LoVo (cell line): ENCODE results near the gene ZFHX3.

Experiments
- DNase-seq: peaks from one replicate; pipeline ENCODE4 v3.0.0-alpha.2; 2016; ENCODE audit warnings: low spot score

Gene ZFHX3

DNA sequence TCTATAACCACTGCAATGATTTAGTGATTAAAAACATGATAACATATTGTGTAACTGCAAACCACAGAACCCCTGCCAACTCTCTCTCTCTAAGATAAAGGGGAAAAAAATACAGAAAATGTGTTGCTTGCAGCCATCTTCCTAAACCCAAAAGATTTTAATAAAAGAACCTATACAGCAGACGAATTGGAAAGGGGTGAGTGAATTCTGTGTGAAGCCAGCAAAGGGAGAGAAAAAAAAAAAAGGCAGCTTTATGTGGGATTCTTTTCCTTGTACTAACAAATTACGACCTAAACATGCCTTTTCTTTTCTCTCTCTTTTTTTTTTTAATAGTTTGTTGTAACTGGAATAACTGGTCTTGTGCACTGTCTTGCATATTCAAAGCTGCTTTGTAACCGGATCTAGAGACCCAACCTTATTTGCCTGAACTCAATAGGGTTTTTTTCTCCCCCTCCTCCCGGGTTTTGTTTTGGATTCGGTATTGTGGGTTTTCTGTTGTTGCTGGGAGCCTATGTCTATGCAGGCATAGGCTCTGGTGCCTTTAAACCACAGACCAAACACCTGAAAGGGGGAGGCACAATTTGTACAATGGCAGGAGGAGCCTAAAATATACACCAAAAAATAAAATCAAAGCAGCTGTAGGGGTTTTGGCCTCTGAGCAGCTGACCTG, 7.0 kb upstream of the ZFHX3 start:
- peak; percentile 35 for DNase-seq

DNA sequence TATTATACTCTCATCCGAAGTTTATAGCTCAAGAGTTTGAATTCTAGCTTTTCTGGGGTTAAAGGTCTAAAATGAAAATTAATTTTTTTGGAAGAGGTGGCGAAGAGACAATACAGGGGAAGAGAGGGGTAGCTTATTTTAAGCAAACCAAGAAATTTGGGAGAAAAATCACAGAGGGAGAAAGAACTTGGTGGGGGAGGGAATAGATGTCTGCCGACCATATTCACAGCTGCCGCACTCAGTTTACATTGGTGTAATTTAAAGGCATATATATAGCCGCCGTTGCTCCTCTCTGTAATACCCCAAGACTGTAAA, 6.5 kb upstream of the ZFHX3 start:
- no peak for DNase-seq

DNA sequence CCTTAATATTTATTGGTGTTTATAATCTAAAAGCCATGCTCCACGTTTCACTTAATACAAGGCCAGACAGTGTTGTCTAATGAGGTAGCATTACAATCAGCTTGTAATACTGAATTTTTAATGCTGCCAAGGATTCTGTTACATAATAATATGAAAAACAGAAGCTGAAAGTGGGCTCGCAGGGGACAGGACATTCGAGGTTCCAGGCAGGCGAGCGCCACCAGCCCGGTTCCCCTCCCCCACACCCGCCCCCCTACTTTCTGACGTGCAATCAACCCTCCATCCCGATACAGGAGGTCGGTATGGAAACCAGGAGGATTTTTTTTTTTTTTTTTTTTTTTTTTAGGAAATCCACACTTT, 6.2 kb upstream of the ZFHX3 start:
- DNase-seq: no peak

DNA sequence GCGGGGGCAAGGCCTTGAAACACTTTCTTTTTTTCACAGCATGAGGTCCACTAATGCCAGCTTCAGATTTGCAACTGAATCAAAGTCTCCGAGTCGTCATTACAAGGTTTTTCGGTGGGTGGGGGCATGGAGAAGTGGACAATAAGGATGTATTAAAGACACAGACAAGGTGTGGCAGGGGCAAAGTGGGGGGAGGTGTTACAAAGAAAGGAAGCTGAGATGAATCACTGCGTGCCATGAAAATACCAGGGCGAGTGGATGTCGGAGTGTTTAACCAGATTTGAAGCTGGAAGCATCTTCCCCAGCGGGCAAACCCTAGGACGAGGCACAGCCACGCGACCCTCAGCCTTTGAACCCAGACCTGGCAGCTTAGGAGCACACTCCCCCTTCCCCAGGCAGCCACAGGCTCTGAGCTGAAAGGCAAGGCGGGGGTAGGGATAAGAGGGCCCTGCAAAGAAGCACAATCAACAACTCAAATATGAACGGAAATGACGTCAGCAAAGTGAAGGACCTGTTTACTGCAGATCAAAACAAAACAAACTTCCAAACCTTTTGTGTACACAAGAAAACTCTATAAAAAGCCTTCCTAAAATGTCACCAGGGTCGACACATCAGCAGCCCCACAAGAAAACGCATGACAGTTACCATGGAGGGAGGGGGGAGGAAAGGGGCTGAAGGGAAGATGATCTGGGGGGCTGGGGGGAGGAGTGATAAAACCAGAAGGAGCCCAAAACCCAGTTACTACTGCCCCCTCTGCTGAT, 5.6 kb upstream of the ZFHX3 start:
- DNase-seq: peak; percentile 23

DNA sequence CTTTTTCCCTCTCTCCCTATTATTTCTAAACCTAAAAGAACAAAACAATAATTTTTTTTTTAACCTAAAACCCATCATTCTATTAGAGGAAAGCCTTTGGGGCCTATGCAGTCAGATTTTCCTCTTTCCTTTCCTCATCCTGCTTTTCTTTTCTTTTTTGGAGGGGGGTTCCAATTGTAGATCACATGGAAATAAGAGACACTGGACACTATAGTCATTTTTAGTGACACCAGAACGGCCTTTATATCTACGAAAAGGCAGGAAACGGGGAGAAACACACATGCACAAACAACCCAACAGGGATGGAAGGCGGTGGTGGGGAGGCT, 5.1 kb upstream of the ZFHX3 start:
- no peak for DNase-seq

DNA sequence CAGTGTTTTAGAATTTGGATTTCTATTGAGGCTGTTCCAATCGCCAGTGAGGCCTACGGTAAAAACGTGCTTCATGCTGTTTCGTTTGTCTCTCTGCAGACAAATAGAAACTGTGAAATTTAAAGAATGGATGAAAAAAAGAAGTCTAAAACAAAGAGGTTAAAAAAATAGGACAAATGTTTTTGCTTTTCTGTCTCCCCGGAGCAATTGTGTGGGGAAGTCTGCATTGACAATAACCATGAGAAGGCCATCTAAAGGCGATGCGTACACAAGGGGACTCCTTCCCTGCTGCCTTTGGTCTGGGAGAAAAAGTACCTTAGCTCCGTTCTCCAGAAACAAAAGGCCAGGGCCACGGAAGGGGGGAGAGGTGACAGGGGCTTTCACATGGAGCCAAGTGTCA, 4.6 kb upstream of the ZFHX3 start:
- no peak for DNase-seq

DNA sequence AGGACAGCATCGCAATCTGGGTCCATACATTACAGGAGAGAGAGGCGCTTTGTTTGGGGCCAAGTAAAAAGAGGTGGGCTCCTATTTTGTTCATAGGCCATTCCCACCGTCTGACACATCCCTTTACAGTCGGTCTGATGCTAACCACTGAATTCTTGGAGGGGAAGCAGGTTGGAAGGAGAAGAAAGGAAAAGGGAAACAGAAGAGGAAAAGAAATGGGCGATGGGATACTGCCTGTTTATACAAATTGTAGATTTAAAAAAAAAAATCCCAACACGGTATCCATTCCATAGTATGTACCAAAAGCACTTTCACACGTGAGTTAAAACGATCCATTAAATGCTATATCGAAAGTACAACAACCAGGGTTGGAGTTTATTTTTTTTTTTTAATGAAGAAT, 4.0 kb upstream of the ZFHX3 start:
- DNase-seq: no peak

DNA sequence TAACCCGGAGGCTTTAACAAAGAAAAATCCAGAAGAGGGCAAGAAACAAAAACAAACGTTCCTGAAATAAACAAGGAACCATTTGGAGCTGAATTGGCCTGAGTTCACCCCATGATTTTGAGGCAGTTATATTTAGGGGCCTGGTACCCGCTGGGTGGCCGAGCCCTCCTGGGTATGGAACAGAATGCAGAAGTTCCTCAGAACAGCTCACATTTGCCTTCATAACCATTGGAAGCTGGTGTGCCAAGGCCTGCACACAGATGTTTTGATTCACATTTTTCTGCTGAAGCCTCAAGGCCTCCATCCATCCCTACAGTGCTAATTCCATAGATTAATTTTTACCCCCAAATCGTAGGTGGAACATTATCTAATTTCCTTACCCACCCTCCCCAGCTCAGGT, 3.3 kb upstream of the ZFHX3 start:
- DNase-seq: no peak

DNA sequence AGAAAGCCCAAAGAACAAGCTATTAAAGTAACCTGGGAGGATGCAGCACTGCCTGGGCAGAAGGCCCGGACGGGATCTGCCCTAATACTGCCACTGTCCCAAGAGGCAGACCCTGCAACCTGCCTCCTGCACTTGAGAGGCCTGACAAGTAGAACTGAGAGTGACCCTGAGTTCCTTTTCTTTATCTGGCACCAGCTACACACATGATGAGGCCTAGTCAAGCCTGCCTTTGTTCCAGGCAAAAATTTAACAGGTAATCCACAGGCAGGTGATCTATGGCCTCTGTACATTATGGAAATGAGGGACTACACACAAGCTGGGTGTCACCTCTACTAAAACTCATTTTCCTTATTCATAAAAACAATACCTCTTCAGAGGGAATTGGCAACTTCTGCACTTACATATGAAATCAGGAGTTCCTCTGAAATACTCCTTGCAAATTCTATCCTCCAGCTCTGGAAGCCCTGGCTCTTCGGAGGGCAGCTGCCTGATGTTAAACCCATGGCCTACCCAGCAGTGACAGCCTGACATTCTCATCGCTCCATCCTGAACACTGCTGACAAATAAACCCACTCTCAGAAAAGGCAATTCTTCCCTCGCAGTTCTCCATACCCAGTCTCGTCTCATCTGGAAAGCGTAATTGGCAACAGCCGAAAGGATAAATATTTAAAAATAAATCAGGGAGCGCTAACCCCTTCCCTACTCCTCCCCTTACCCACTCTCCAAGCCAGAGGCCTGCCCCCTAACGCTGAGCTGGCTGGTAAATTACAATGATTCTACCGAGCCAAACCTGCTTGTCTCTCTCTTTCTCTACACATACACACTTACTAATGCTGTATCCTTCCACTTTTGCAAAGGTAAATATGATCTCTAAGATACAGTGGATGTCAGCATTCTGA, 2.5 kb upstream of the ZFHX3 start:
- no peak for DNase-seq

DNA sequence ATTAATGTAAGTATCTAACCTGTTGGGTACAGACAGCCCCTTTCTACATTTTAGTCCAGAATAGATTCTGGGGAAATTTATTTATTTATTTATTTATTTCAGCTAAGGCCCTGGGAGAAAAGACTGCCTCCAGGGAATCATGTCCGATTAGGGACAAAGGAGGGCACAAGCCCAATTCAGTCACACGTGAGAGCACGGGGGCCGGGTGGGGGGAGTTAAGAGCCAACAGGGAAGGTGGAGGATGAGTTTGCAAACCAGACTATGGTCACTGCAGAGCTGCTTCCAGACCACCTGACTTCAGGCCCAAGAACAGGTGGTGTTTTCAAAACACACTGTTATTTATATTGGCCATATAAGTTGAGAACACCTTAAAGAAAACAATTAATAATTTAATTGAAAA, 1.6 kb upstream of the ZFHX3 start:
- DNase-seq: no peak

DNA sequence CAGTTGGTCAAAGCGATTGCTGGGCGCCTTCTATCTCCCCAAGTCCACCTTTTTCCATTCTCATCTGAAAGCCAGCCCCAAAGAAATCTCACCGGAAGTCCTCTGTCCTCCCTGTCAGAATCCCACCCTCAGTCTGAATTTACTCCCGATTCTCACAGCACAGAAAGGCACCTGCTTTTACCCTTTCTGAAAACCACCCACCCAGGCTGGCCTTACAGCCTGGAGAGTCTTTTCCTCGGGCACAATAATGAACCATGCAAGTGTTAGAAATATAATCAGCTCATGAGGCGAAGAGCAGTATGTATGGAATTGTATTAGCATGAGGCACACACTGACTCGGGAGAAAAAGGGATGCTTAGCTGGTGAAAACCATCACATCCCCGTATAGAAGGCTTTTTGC, 1.2 kb upstream of the ZFHX3 start:
- DNase-seq: no peak

DNA sequence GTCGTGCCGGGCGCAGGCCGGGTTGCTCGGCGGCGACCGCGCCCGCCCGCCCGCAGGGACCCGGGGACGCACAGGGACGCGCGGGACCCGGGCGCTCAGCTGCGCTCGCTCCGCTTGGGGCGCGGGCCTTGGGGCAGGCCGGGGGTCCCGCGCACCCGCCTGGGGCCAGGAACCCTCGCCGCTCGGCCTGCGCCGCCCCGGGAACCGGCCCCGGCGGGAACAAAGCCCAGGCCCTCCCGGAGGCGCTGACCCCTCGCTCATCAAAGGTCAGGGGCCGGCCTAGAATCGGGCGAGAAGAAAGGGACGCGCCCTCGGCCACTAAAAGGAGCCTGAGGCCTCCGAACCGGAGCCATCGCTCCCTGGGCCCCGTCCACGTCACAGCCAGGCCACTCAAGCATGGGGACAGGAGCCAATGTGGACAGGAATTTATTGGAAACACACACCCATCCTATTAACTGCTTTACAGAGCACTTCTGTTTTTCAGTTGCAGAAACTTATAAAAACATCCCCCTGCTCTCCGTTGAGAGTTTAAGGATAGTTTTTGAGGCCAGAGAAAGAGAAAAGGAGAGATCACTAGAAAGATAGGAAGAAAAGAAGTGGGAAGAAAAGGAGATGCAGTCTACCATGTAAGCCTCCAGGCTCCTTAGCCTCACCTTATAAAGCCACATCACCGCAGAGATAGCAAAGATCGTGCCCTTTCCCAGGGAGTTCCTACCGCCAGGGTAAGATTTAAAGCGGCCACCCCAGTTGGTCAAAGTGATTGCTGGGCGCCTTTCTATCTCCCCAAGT, 558 bp upstream of the ZFHX3 start:
- peak; percentile 65 for DNase-seq

DNA sequence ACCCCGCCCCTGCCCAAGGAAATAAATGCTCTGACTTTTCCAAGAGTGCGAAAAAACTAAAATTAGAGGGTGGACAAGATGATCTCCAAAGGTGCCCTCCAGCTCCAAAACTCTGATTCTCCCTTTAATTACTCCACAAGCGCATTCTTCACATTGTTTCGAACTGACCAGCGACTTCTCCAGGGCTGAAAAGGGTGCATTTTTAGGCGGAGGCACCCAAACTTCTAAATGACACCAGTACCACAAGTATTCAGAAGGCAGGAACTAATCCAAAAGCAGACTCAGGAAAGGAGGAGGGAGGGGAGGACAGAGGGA, 750 bp downstream of the ZFHX3 start:
- no peak for DNase-seq

DNA sequence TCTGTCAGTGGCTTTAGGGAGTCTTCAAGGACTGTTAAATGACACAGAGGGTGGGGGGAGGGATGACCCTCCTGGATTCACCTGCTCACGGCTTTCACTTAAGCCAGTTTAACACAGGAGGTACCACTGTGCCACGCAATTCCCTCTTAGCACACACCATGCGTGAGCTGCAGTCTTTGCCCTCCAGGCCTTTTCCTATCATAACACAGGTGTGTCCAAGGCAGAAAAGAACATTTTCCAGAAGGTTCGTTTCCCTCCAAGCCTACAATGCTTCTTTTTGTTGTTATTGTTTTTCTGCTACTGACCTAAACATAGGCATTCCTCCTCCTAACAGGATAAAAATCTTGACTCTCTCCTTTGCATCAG, 1.1 kb downstream of the ZFHX3 start:
- no peak for DNase-seq

DNA sequence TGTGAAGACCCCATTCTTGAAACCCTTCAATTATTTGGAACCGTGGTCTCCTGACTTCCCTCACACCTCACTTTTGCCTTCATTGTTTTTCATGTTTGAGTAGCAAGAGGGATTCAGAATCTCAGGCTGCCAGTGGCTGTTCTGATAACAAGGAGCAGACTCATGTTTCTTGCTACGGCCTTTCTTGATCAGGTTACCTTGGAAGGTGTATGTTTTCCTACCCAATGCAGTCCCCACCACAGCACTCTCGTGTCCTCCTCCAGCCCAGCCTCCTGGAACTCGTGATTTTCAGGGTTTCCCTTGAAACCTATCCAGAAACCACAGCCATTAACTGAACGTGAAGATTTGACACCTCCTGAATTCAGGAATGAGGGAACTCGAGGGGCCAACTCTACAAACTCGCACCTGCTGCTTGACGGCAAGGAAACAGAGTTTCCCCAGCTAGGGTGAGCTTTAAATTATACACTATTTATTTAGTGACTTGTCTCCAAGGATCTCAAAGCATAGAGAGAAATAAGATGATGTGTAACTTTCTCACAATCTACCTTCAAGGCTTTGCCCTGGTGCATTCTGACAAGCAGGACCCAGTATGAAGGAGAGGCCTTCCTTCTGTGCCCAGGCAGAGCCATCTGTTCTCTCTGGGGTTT, 1.6 kb downstream of the ZFHX3 start:
- no peak for DNase-seq

DNA sequence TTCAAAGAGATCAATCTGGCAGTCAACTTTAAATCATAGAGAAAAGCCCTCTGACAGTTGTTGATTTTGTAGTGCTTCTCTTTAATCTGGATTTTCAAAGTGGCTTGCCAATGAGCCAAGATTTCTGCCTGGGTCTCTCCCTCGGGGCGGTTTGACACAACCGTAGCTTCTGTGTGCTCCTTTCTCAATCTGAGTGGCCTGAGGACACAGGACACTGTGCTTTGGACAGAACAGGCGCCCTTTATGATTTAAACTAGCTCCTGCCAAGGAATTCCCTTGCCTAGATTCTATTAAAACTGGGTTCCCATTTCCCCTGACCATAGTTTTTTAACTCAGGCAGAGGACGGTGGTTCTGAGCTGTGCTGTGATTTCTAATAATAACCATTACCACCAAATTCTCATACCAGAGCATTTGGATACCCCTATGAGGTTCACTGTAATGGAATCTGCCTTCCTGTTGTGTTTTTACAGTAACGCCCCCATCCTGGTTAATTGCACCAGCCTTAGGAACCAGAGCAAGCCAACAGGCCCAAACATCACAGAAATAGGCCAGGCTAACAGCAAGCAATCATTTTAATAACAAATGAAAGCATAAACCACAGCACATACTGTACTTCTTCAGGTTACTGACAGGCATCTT, 4.0 kb downstream of the ZFHX3 start:
- DNase-seq: no peak

DNA sequence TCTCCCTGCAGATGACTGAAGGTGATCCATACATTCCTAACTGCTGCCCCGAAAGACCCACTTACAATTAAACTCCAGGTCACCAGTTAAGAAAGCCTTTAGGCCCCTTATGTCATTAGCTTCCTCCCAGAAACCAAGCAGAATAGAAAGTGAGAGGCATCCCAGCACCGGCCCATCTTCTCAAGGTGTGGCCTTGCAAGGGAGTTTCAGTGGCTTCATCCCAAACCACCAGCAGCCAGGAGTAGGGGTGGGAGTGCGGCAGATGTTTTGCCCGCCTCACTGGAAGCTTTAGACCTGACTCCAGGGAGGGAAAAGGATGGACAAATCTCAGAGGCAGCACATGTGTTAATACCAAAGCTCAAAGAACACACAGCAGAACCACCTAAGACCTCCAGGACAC, 5.1 kb downstream of the ZFHX3 start:
- DNase-seq: no peak

DNA sequence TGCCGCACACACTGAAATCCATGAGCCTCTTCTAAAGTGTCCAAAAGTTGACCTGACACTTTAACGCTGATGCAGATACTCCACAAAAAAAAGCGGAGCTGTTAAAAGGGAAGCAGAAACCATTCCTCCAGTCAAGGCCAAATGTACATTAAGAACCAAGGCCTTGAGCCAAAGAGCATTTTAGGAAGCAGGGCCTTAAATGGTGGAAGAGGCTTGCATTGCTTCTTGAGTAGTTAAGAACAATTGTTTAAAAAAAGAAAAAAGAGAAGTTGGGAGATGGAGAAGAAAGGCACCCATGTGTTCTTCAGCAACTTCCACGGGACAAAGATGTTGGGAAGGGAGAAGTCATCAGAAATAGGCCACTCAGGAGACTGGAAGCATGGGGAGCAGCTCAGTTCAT, 6.3 kb downstream of the ZFHX3 start:
- no peak for DNase-seq

DNA sequence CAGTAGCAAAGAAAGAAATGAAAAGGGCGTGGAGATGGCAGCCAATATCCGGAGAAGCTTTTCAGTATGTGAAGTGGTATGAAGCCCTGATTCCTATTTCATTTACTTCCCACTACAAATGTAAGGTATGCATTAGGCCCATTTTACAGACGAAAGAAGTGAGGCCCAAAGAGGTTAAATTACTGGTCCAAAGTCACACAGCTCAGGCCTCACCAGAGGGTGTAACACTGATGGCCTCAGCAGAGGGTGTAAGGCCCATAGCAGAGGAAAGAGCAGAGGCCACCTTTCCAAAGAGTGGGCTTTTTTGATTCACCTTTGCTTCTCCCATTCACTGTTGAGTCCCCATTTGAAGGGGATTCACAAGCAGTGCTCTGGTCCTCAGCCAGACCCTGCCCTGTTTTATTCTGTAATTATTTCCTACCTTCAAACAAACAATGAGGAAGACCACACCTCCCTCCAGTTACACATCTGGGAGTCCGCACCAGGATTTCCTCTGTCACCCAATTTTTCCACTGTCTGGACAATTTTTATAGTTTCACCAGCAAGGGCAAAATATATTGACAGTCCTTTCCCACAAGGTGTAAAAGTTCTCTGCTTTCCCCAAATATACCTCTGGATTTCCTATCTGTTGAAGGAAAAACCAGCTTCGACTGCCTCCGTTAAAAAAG, 7.1 kb downstream of the ZFHX3 start:
- no peak for DNase-seq

DNA sequence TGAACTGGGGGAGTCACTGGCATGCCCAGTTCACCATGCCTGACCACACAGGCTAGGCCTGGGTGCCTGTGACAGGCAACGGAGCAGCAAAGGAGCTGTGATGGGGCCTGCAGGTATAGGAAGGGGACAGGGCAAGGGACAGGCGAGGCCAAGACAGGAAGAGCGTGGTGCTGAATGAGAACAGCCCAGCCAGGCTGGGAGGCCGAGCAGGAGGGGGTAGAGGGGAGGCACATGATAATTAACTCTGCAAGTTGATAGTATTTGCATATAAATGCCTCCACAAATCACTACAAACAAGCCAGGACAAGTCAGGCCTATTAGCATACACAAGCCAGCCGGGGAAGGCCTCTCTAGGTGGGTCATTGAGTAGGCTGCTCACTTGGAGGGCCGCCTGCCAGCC, 7.8 kb downstream of the ZFHX3 start:
- DNase-seq: no peak

DNA sequence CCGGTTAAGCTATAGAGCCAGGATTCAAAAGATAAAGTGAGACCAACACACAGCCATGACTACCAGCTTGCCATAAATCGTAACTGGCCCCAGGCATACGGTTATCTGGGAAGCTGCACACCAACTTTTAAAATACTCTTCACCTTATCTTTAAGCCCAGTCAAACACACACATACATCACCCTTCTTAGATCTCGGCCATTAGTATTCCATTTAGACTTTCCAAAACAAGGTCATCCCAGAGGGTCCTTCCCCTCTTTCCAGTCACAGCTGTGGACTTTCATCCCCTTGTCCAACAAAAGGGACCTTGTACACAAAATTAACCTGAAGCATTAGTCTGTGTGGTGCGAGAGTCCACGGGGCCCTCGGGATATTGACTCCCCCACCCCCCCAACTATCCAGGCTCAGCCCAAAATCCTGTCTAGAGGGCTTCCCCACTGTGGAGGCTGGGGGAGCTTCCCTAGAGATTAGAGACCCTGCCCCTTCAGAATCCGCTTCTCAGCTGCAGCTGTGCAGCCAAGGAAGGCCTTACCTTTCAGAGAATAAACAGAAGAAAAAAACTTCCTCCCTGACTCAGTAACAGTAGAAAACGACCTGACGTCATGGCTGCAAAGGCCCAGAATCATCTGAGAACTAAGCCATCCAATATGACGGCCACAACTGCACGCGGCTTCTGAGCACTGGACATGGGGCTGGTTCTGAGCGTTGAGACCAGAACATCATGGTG, 9.9 kb downstream of the ZFHX3 start:
- no peak for DNase-seq
